IPS-20b (cell line): ENCODE measurements around the gene PGF.

Experiments used
- H3K27ac ChIP-seq: one replicate; pipeline ENCODE4 v1.5.1; 2013; ENCODE audit warnings: low read length
- H3K27me3 ChIP-seq: 2 replicates; pipeline ENCODE4 v1.6.1; 2013; ENCODE audit warnings: mild to moderate bottlenecking, low read length, inconsistent platforms; ENCODE audit not compliant: insufficient read depth
- H3K36me3 ChIP-seq: 2 replicates; pipeline ENCODE4 v1.6.1; 2013; ENCODE audit warnings: low read depth, mild to moderate bottlenecking, inconsistent platforms, low read length, moderate library complexity; ENCODE audit not compliant: insufficient read depth
- H3K4me1 ChIP-seq: 2 replicates; pipeline ENCODE4 v1.6.1; 2013; ENCODE audit warnings: mild to moderate bottlenecking, control low read depth, inconsistent platforms, low read length, moderate library complexity; ENCODE audit not compliant: insufficient read depth
- H3K4me3 ChIP-seq: 2 replicates; pipeline ENCODE4 v1.5.1; 2013; ENCODE audit warnings: mild to moderate bottlenecking, low read length, inconsistent platforms
- H3K9ac ChIP-seq: 2 replicates; pipeline ENCODE4 v1.6.1; 2013; ENCODE audit warnings: low read depth, mild to moderate bottlenecking, inconsistent platforms, low read length, moderate library complexity
- H3K9me3 ChIP-seq: 2 replicates; pipeline ENCODE4 v1.6.1; 2013; ENCODE audit warnings: mild to moderate bottlenecking, low read depth, low read length, inconsistent platforms; ENCODE audit not compliant: insufficient read depth

Gene PGF

GRCh38 chr14:74977164-74977900 lies 21.9 kb upstream of the PGF start:
- H3K4me1 ChIP-seq, result peaks cover 27% of the 10 kb centered on the region
- no peaks in the 10 kb centered on the region for H3K36me3 ChIP-seq
- H3K9me3 ChIP-seq, result no peaks in the 10 kb centered on the region
- no peak overlapping the region for H3K27ac ChIP-seq
- no peak overlapping the region for H3K9ac ChIP-seq
- H3K27me3 ChIP-seq, result peaks cover 9% of the 10 kb centered on the region; the same call in 1 of the 2 replicates
- H3K4me3 ChIP-seq, result no peak overlapping the region

GRCh38 chr14:74976264-74977113 lies 21.1 kb upstream of the PGF start:
- no peak overlapping the region for H3K4me3 ChIP-seq
- no peak overlapping the region for H3K9ac ChIP-seq
- peaks cover 9% of the 10 kb centered on the region; the same call in 1 of the 2 replicates for H3K27me3 ChIP-seq
- H3K9me3 ChIP-seq, result no peaks in the 10 kb centered on the region
- H3K4me1 ChIP-seq, result peaks cover 27% of the 10 kb centered on the region
- H3K27ac ChIP-seq, result no peak overlapping the region
- H3K36me3 ChIP-seq, result no peaks in the 10 kb centered on the region

GRCh38 chr14:74975059-74975810 lies 19.8 kb upstream of the PGF start:
- no peak overlapping the region for H3K4me3 ChIP-seq
- H3K4me1 ChIP-seq, result peaks cover 25% of the 10 kb centered on the region
- H3K27me3 ChIP-seq, result peaks cover 2% of the 10 kb centered on the region; the same call in 1 of the 2 replicates
- H3K27ac ChIP-seq, result no peak overlapping the region
- H3K9me3 ChIP-seq, result no peaks in the 10 kb centered on the region
- no peaks in the 10 kb centered on the region for H3K36me3 ChIP-seq
- H3K9ac ChIP-seq, result no peak overlapping the region

GRCh38 chr14:74974364-74975058 lies 19.1 kb upstream of the PGF start:
- no peaks in the 10 kb centered on the region for H3K9me3 ChIP-seq
- no peaks in the 10 kb centered on the region for H3K27me3 ChIP-seq
- no peak overlapping the region for H3K9ac ChIP-seq
- no peaks in the 10 kb centered on the region for H3K36me3 ChIP-seq
- H3K4me1 ChIP-seq, result peaks cover 19% of the 10 kb centered on the region
- H3K27ac ChIP-seq, result no peak overlapping the region
- no peak overlapping the region for H3K4me3 ChIP-seq

GRCh38 chr14:74973905-74974363 lies 18.5 kb upstream of the PGF start:
- H3K27me3 ChIP-seq, result no peaks in the 10 kb centered on the region
- peaks cover 16% of the 10 kb centered on the region for H3K4me1 ChIP-seq
- H3K9ac ChIP-seq, result no peak overlapping the region
- H3K27ac ChIP-seq, result no peak overlapping the region
- H3K36me3 ChIP-seq, result no peaks in the 10 kb centered on the region
- H3K9me3 ChIP-seq, result no peaks in the 10 kb centered on the region
- H3K4me3 ChIP-seq, result no peak overlapping the region

- Histone ChIP-seq H3K4me3 (no peak overlapping the region), H3K27me3 (no peaks in the 10 kb centered on the region), H3K9me3 (no peaks in the 10 kb centered on the region), H3K9ac (no peak overlapping the region), H3K27ac (no peak overlapping the region), H3K4me1 (peaks cover 9% of the 10 kb centered on the region), H3K36me3 (no peaks in the 10 kb centered on the region)
These were observed 17.7 kb upstream of the PGF start for GRCh38 chr14:74973003-74973653.

- Histone ChIP-seq H3K9me3 (no peaks in the 10 kb centered on the region), H3K27me3 (no peaks in the 10 kb centered on the region), H3K36me3 (no peaks in the 10 kb centered on the region), H3K27ac (no peak overlapping the region), H3K4me1 (peaks cover 2% of the 10 kb centered on the region), H3K4me3 (no peak overlapping the region), H3K9ac (no peak overlapping the region)
These were observed 13.4 kb upstream of the PGF start for GRCh38 chr14:74968811-74969210.

- no peak overlapping the region for H3K27ac ChIP-seq
- H3K27me3 ChIP-seq, result no peaks in the 10 kb centered on the region
- H3K4me3 ChIP-seq, result no peak overlapping the region
These were observed 10.2 kb upstream of the PGF start for GRCh38 chr14:74965486-74966153.

GRCh38 chr14:74964787-74965485 lies 9.5 kb upstream of the PGF start:
- Histone ChIP-seq H3K27me3 (no peaks in the 10 kb centered on the region), H3K4me3 (no peak overlapping the region), H3K9ac (no peak overlapping the region), H3K36me3 (no peaks in the 10 kb centered on the region), H3K4me1 (no peaks in the 10 kb centered on the region), H3K9me3 (no peaks in the 10 kb centered on the region), H3K27ac (no peak overlapping the region)

More at GRCh38 chr14:74965486-74966153, 10.2 kb upstream of the PGF start:
- Histone ChIP-seq H3K4me1 (no peaks in the 10 kb centered on the region), H3K36me3 (no peaks in the 10 kb centered on the region), H3K9me3 (no peaks in the 10 kb centered on the region), H3K9ac (no peak overlapping the region)

- Histone ChIP-seq H3K4me3 (no peak overlapping the region), H3K36me3 (no peaks in the 10 kb centered on the region), H3K27me3 (no peaks in the 10 kb centered on the region), H3K27ac (no peak overlapping the region), H3K4me1 (no peaks in the 10 kb centered on the region), H3K9ac (no peak overlapping the region), H3K9me3 (no peaks in the 10 kb centered on the region)
These were observed 8.4 kb upstream of the PGF start for GRCh38 chr14:74963705-74964271.
